MM.1S (cell line): ENCODE data around the gene LAGE3.

Experiments used
- DNase-seq: peaks from one replicate; pipeline ENCODE4 v3.0.0-alpha.2; 2015
- H2AFZ ChIP-seq: fragments of 300-600 bp; sonication (generic); 2 replicates; pipeline ENCODE4 v1.6.0; 2016; ENCODE audit warnings: antibody characterized with exemption, low read length
- H3F3A ChIP-seq: fragments of 300-600 bp; sonication (generic); 2 replicates; pipeline ENCODE4 v1.6.1; 2016; ENCODE audit warnings: mild to moderate bottlenecking, antibody characterized with exemption, low read length, moderate library complexity, mixed read lengths; ENCODE audit not compliant: insufficient read depth
- H3K27ac ChIP-seq: fragments of 300-600 bp; sonication (generic); 2 replicates; pipeline ENCODE4 v1.5.1; 2016; ENCODE audit warnings: mild to moderate bottlenecking, low read length
- H3K27me3 ChIP-seq: fragments of 300-600 bp; sonication (generic); replicated peaks from 2 replicates; pipeline ENCODE4 v1.6.0; 2016; ENCODE audit warnings: low read length; ENCODE audit not compliant: insufficient read depth
- H3K36me3 ChIP-seq: fragments of 300-600 bp; sonication (generic); replicated peaks from 2 replicates; pipeline ENCODE4 v1.6.1; 2016; ENCODE audit warnings: mild to moderate bottlenecking, low read length, mixed read lengths; ENCODE audit not compliant: insufficient read depth
- H3K4me1 ChIP-seq: fragments of 300-600 bp; sonication (generic); 2 replicates; pipeline ENCODE4 v1.6.1; 2016; ENCODE audit warnings: low read length, mixed read lengths
- H3K4me2 ChIP-seq: fragments of 300-600 bp; sonication (generic); 2 replicates; pipeline ENCODE4 v1.6.0; 2016; ENCODE audit warnings: low read depth, low read length
- H3K4me3 ChIP-seq: fragments of 300-600 bp; sonication (generic); 2 replicates; pipeline ENCODE4 v1.5.1; 2016; ENCODE audit warnings: low read length, mixed read lengths
- H3K79me2 ChIP-seq: fragments of 300-600 bp; sonication (generic); 2 replicates; pipeline ENCODE4 v1.6.1; 2016; ENCODE audit warnings: mixed run types, low read length, mixed read lengths
- H3K9ac ChIP-seq: fragments of 300-600 bp; sonication (generic); 2 replicates; pipeline ENCODE4 v1.6.1; 2016; ENCODE audit warnings: low read length, mixed read lengths
- H3K9me2 ChIP-seq: fragments of 300-600 bp; sonication (generic); replicated peaks from 2 replicates; pipeline ENCODE4 v1.6.1; 2016; ENCODE audit warnings: mild to moderate bottlenecking, low read length, mixed read lengths; ENCODE audit not compliant: insufficient read depth
- H3K9me3 ChIP-seq: fragments of 300-600 bp; sonication (generic); replicated peaks from 2 replicates; pipeline ENCODE4 v1.6.1; 2016; ENCODE audit warnings: mild to moderate bottlenecking, low read length, mixed read lengths; ENCODE audit not compliant: insufficient read depth
- H4K20me1 ChIP-seq: fragments of 300-600 bp; sonication (generic); 2 replicates; pipeline ENCODE4 v1.6.1; 2016; ENCODE audit warnings: mild to moderate bottlenecking, low read length, moderate library complexity, mixed read lengths; ENCODE audit not compliant: insufficient read depth
- EZH2 ChIP-seq: fragments of 300-600 bp; sonication (generic); optimal IDR thresholded peaks from 2 replicates; pipeline ENCODE3; 2017; ENCODE audit warnings: low read depth, mild to moderate bottlenecking, antibody characterized with exemption, low read length, mixed read lengths
- EZH2phosphoT487 ChIP-seq: fragments of 300-600 bp; sonication (generic); IDR thresholded peaks from 2 replicates; pipeline ENCODE4 v1.6.1; 2018; ENCODE audit warnings: antibody characterized with exemption, low read length
- TF ChIP-seq, protein P1 (sequence below): fragments of 300-600 bp; sonication (generic); IDR thresholded peaks from 2 replicates; pipeline ENCODE4 v1.5.1; 2016; ENCODE audit warnings: antibody characterized with exemption, low read length, mixed read lengths

The LAGE3 gene

GRCh38 chrX:154515966-154516655, 37.0 kb upstream of the LAGE3 start, which contains the start of gene FAM3A:
Gene FAM3A (minus strand): TSS chrX:154516232. CDS start chrX:154515772, 460 bp downstream.
- no peaks in the 10 kb centered on the region for H3K9me2 ChIP-seq
- no peaks in the 10 kb centered on the region for H3K4me1 ChIP-seq
- H3F3A ChIP-seq, result no peaks in the 10 kb centered on the region
- H3K36me3 ChIP-seq, result no peaks in the 10 kb centered on the region
- peak within 1 kb of the TSS; percentile 64 for H3K4me2 ChIP-seq
- no peaks in the 10 kb centered on the region for H3K27me3 ChIP-seq
- H3K9ac ChIP-seq, result peak within 1 kb of the TSS; percentile 94
- TF ChIP-seq EZH2phosphoT487 (no peak), EZH2 (no peak)
- TF ChIP-seq, protein P1, sequence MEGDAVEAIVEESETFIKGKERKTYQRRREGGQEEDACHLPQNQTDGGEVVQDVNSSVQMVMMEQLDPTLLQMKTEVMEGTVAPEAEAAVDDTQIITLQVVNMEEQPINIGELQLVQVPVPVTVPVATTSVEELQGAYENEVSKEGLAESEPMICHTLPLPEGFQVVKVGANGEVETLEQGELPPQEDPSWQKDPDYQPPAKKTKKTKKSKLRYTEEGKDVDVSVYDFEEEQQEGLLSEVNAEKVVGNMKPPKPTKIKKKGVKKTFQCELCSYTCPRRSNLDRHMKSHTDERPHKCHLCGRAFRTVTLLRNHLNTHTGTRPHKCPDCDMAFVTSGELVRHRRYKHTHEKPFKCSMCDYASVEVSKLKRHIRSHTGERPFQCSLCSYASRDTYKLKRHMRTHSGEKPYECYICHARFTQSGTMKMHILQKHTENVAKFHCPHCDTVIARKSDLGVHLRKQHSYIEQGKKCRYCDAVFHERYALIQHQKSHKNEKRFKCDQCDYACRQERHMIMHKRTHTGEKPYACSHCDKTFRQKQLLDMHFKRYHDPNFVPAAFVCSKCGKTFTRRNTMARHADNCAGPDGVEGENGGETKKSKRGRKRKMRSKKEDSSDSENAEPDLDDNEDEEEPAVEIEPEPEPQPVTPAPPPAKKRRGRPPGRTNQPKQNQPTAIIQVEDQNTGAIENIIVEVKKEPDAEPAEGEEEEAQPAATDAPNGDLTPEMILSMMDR, result no peak
- peak within 1 kb of the TSS; percentile 76 for H3K4me3 ChIP-seq
- peaks cover 4% of the 10 kb centered on the region; the same call in 1 of the 2 replicates for H3K79me2 ChIP-seq
- peak within 1 kb of the TSS; percentile 64 for H3K27ac ChIP-seq
- no peaks in the 10 kb centered on the region for H3K9me3 ChIP-seq
- peak; percentile 74 for DNase-seq
- peak within 1 kb of the TSS; percentile 54 for H2AFZ ChIP-seq
- no peaks in the 10 kb centered on the region for H4K20me1 ChIP-seq

GRCh38 chrX:154515090-154515965, 36.2 kb upstream of the LAGE3 start:
- peak; percentile 42 for DNase-seq
- Histone ChIP-seq H3K4me3 (peak overlapping the region; percentile 76), H3K9me2 (no peaks in the 10 kb centered on the region), H3F3A (no peaks in the 10 kb centered on the region), H3K27me3 (no peaks in the 10 kb centered on the region), H3K9me3 (no peaks in the 10 kb centered on the region), H4K20me1 (no peaks in the 10 kb centered on the region), H2AFZ (no peak overlapping the region), H3K4me2 (peak overlapping the region; percentile 64), H3K79me2 (peaks cover 4% of the 10 kb centered on the region; the same call in 1 of the 2 replicates), H3K9ac (peak overlapping the region; percentile 94), H3K36me3 (no peaks in the 10 kb centered on the region), H3K4me1 (no peaks in the 10 kb centered on the region), H3K27ac (peak overlapping the region; percentile 64)
- TF ChIP-seq, protein P1, result no peak
- TF ChIP-seq EZH2phosphoT487 (no peak), EZH2 (no peak)

DNA sequence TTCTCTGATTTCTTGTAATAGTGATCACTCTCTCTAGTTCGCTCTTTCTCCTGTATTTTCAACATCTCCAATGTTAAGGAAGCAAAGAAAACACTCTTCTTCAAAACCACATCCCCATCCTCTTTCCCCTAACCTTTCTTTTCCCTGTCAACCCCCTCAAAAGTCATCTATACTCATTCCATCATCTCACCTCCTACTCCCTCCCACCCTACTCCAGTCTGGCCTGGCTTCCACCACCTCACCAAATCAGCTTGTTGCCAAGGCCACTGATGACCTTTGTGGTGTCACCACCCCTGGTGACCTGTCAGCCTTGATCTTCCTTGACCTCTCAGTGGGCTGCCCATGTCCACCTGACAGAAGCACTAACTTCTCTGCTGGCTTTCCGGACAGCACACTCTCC, 34.6 kb upstream of the LAGE3 start:
- Histone ChIP-seq H2AFZ (no peak overlapping the region), H3F3A (no peaks in the 10 kb centered on the region), H3K4me3 (no peak overlapping the region), H3K36me3 (no peaks in the 10 kb centered on the region), H3K9me2 (no peaks in the 10 kb centered on the region), H3K79me2 (peaks cover 4% of the 10 kb centered on the region; the same call in 1 of the 2 replicates), H3K27ac (no peak overlapping the region), H3K4me2 (no peak overlapping the region), H3K27me3 (no peaks in the 10 kb centered on the region), H3K9ac (no peak overlapping the region), H3K9me3 (no peaks in the 10 kb centered on the region), H3K4me1 (no peaks in the 10 kb centered on the region), H4K20me1 (no peaks in the 10 kb centered on the region)
- no peak for DNase-seq
- TF ChIP-seq EZH2phosphoT487, result no peak
- TF ChIP-seq EZH2, result no peak
- TF ChIP-seq, protein P1, result no peak
